Osteoblast (primary cell): Measurements from ENCODE around the gene GATB. TPM values are rescaled to one million over a fixed set of nuclear protein-coding genes. Genes with fewer than 3 reads are reported as not detected.

ENCODE experiments used
- DNase-seq: peaks from one replicate; pipeline ENCODE4 v3.0.0; 2011; ENCODE audit warnings: low spot score, mixed read lengths; ENCODE audit not compliant: insufficient read length; ENCODE audit errors: missing footprints
- H2AFZ ChIP-seq: 2 replicates; pipeline ENCODE4 v1.6.0; 2011; ENCODE audit warnings: mild to moderate bottlenecking, low read length
- H3K27ac ChIP-seq: 2 replicates; pipeline ENCODE4 v1.5.1; 2011; ENCODE audit warnings: mild to moderate bottlenecking, low read depth, low read length, moderate library complexity
- H3K27me3 ChIP-seq: 2 replicates; pipeline ENCODE4 v1.6.0; 2012; ENCODE audit warnings: mild to moderate bottlenecking, control low read depth, inconsistent platforms, low read length, moderate library complexity; ENCODE audit not compliant: insufficient read depth
- H3K36me3 ChIP-seq: 2 replicates; pipeline ENCODE4 v1.5.1; 2011; ENCODE audit warnings: mild to moderate bottlenecking, low read length, control low read depth, moderate library complexity; ENCODE audit not compliant: insufficient read depth
- H3K4me1 ChIP-seq: 2 replicates; pipeline ENCODE4 v1.5.1; 2011; ENCODE audit warnings: mild to moderate bottlenecking, low read length, control low read depth, moderate library complexity; ENCODE audit not compliant: insufficient read depth
- H3K4me2 ChIP-seq: 2 replicates; pipeline ENCODE4 v1.6.0; 2011; ENCODE audit warnings: mild to moderate bottlenecking, low read length; ENCODE audit not compliant: insufficient read depth
- H3K4me3 ChIP-seq: fragments of 200-600 bp; sonication (generic); 3 replicates; pipeline ENCODE4 v1.5.1; 2012; ENCODE audit warnings: mild to moderate bottlenecking, low read length, inconsistent platforms; ENCODE audit not compliant: insufficient read depth
- H3K79me2 ChIP-seq: 2 replicates; pipeline ENCODE4 v1.6.0; 2012; ENCODE audit warnings: mild to moderate bottlenecking, low read length, control low read depth, inconsistent platforms; ENCODE audit not compliant: insufficient read depth
- H3K9me3 ChIP-seq: 2 replicates; pipeline ENCODE4 v1.5.1; 2011; ENCODE audit warnings: low read depth, low read length, control low read depth
- H4K20me1 ChIP-seq: 2 replicates; pipeline ENCODE4 v1.6.0; 2012; ENCODE audit warnings: mild to moderate bottlenecking, low read length, control low read depth; ENCODE audit not compliant: insufficient read depth
- total RNA-seq: library from RNA; depleted of rRNA; stranded (reverse); fragments of >200 nt; gene quantifications from 2 replicates; pipeline ENCODE4 v1.2.3, GENCODE V29; 2012
- TF ChIP-seq, protein P1 (sequence below): IDR thresholded peaks from 2 replicates; pipeline ENCODE4 v1.5.1; 2011; ENCODE audit warnings: mild to moderate bottlenecking, low read depth, low read length, moderate library complexity; ENCODE audit errors: extremely low read depth

The GATB gene
- total RNA-seq, 1 donor = 14.1 TPM

DNA sequence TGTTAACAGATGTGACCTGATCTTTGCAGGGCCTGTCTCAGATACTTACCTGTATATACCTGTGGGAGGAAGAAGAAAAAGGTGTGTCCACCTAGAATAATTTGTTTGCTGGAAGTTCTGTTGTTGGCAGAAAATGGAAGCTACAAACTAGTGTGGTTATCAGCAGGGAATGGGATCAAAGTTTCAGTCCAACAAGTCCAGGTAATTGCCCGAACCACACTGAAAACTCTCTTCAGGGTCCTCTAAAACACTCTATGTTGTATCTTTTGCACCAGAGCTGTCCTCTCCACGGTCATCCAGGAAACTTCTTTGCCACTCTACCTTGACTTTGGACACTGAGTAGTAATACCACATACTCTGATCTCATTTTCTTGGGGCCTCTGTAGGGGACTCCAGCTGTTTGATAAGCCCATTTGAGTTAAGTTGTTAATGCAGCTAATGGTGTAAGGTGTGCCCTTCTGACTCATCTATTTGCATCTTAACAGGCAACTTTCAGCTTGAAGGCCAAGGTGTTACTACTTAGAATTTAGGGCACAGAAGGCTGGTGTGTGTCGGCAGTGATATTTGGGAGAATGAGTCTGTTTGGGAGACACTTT lies 38.7 kb upstream of the GATB start:
- Histone ChIP-seq H3K79me2 (no peaks in the 10 kb centered on the region), H3K4me1 (no peaks in the 10 kb centered on the region), H3K4me3 (no peak overlapping the region), H2AFZ (no peak overlapping the region), H3K27me3 (peaks cover 3% of the 10 kb centered on the region), H3K27ac (no peak overlapping the region), H3K9me3 (no peaks in the 10 kb centered on the region), H3K36me3 (no peaks in the 10 kb centered on the region), H3K4me2 (no peak overlapping the region), H4K20me1 (no peaks in the 10 kb centered on the region)
- DNase-seq = no peak
- TF ChIP-seq, protein P1, sequence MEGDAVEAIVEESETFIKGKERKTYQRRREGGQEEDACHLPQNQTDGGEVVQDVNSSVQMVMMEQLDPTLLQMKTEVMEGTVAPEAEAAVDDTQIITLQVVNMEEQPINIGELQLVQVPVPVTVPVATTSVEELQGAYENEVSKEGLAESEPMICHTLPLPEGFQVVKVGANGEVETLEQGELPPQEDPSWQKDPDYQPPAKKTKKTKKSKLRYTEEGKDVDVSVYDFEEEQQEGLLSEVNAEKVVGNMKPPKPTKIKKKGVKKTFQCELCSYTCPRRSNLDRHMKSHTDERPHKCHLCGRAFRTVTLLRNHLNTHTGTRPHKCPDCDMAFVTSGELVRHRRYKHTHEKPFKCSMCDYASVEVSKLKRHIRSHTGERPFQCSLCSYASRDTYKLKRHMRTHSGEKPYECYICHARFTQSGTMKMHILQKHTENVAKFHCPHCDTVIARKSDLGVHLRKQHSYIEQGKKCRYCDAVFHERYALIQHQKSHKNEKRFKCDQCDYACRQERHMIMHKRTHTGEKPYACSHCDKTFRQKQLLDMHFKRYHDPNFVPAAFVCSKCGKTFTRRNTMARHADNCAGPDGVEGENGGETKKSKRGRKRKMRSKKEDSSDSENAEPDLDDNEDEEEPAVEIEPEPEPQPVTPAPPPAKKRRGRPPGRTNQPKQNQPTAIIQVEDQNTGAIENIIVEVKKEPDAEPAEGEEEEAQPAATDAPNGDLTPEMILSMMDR = no peak

DNA sequence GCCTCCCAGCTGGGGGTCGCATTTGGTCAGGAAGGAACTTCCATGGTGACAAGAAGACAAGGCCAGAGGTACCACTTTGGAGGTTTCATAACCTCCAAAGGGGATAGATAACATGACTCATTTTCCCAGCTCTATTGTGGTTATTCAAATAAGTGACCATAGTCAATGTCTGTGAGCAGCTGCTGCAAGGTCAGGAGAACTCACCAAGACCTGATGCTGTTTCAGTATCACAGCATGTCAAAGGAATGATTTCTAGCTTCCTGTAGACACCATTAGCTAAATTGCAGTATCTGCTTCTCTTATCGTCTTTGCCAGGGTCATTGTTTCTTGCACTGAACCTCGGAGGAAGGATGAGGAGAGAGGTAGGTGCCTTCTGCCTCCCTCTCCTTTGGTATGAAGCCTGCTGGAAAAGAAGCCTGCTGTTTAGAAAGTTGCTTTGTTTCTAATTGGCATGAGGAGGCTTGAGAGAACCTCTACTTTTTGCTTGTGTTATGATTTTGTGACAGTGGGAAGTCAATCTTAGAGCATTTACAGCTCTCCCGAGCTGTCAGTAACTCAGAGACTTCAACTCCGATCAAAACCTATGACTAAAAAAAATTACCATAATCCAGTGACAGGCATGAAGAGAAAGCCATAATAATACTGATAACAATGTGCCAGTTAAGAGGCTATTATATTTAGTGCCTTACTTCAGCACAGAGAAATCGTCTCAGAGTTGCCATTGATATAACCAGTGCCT lies 38.0 kb upstream of the GATB start:
- no peak overlapping the region for H3K4me2 ChIP-seq
- peaks cover 8% of the 10 kb centered on the region for H3K27me3 ChIP-seq
- no peaks in the 10 kb centered on the region for H3K36me3 ChIP-seq
- H3K4me1 ChIP-seq = no peaks in the 10 kb centered on the region
- no peak overlapping the region for H2AFZ ChIP-seq
- H3K4me3 ChIP-seq = no peak overlapping the region
- TF ChIP-seq, protein P1 = no peak
- no peaks in the 10 kb centered on the region for H3K79me2 ChIP-seq
- no peaks in the 10 kb centered on the region for H4K20me1 ChIP-seq
- no peaks in the 10 kb centered on the region for H3K9me3 ChIP-seq
- no peak overlapping the region for H3K27ac ChIP-seq
- DNase-seq = no peak

DNA sequence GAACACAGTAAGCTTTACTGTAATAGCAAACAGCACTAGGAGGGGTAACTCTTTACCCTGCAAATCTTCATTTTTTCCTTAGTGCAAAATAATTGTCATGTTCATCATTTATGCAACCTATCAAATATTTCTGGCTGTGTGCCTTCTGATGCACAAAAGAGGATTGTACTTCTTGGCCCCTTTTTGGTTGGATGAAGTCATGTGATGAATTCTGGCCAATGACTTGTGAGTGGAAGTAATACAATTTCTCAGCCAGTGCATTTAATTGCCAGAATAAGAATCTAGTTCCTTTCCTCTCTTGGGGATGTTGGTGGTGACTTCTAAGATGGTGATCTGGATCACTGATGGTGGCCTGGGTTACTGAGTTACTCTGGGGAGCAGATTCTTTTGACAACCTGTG lies 37.0 kb upstream of the GATB start:
- no peak for DNase-seq

DNA sequence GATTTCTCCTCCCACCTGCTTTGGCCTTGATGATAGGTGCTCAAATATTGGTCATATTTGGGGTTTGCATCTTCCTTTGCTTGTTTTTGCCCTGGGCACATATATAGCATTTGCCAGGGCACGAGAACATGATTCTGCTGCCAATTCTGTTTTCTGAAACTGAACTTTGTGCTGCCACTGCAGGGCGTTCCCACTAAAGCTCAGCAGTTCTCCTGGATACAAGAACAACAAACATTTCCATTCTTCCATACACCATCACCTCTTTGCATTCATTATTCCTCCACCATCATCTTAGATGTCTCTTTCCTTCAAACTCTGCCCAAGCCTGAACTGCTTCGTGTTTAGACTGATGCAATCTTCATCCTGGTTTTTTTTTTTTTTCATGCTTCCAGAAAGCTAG lies 36.3 kb upstream of the GATB start:
- Histone ChIP-seq H3K9me3 (no peaks in the 10 kb centered on the region), H3K79me2 (no peaks in the 10 kb centered on the region), H3K27ac (no peak overlapping the region), H3K4me3 (no peak overlapping the region), H4K20me1 (no peaks in the 10 kb centered on the region), H3K27me3 (peaks cover 8% of the 10 kb centered on the region), H3K4me2 (no peak overlapping the region), H3K4me1 (no peaks in the 10 kb centered on the region), H2AFZ (no peak overlapping the region), H3K36me3 (no peaks in the 10 kb centered on the region)
- no peak for DNase-seq
- TF ChIP-seq, protein P1 = no peak

More for the DNA sequence above, 37.0 kb upstream of the GATB start:
- Histone ChIP-seq H3K9me3 (no peaks in the 10 kb centered on the region), H3K4me1 (no peaks in the 10 kb centered on the region), H3K79me2 (no peaks in the 10 kb centered on the region), H2AFZ (no peak overlapping the region), H3K36me3 (no peaks in the 10 kb centered on the region), H4K20me1 (no peaks in the 10 kb centered on the region), H3K4me2 (no peak overlapping the region), H3K27ac (no peak overlapping the region), H3K27me3 (peaks cover 8% of the 10 kb centered on the region), H3K4me3 (no peak overlapping the region)
- TF ChIP-seq, protein P1 = no peak
